GM19328 (cell line): Measurements from ENCODE around the gene SAP25.
"Not testable (repeated sequence)": the region's sequence is repeated elsewhere in the genome, so short reads cannot be mapped to it uniquely, and the experiment has no call there.

Experiments used
- ATAC-seq: cut with Tn5 transposase; IDR thresholded peaks from one replicate; pipeline ENCODE4 v1.9.1; 2021; ENCODE audit warnings: mild to moderate bottlenecking, moderate library complexity; ENCODE audit not compliant: unreplicated experiment

Gene SAP25

DNA sequence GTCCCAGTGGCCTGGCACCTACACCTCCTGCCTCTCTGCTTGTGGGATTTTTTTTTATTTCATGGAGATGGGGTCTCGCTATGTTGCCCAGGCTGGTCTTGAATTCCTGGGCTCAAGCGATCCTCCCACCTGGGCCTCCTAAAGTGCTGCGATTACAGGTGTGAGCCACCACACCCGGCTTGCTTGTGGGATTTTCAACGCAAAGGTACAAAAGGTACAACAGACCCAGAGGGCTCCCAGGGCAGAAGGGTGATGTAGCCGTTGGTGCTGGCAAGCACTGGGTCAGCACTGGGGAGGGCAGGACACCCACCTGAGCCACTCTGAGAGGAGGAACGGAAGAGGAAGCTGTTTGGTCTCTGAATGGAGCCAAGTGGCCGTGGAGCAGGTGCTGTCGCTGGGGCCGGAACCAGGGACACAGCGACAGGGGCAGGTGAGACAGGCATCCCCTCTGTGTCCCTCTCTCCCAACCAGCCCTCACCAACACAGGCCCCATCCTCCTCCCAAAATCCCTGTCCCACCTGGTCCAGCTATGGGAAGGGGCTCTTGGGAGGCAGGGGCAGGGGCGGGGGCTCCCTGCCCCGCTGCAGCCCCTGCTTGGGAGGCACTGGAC lies 2.8 kb upstream of the SAP25 start:
- no peak for ATAC-seq

DNA sequence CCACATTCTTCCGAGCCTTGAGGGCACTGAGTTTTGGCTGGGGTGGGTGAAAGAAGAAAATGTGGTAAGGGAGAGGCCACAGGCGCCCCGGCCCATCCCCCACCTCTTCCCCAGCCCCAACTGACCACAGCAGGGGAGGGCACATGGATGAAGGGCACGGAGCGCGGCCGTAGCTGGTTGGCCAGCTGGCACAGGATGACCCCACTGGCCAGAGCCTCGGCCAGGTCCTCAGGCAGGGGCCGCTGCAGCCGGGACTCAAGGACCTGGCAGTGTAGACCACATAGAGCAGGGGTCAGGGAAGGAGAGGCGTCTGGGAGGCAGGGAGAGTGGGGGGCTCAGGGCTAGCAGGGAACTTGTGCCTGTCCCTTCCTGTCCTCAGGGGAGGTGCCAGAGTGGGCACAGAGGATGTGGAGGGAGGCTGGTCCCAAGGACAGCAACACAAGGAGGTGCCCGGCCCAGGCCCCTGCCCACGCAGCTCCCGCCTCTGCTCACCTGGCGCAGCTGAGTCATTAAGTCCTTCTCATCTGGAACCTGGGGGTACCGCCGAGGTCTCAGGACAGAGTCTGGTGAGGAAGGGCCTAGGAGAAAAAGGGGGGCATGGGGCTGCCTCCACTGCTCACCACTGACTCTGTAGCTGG lies 2.2 kb upstream of the SAP25 start:
- ATAC-seq = no peak

DNA sequence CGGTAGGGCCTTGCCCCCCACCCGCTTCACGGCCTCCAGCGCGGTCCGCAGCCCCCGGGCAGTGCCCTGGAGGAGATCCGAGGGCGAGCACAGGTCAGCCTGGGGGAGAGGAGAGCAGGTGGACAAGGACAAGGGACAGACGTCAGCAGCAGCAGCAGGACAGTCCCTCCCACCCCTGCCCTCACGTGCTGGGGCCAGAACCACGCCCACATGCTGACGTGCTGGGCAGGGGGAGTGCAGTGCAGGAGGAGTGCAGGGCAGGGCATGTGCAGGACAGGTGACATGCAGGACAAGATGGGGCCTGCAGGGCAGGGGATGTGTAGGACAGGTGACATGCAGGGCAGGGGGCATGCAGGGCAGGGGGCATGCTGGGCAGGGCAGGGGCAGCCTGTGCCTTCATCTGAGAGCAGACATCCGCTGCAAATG lies 1.5 kb upstream of the SAP25 start:
- no peak for ATAC-seq

DNA sequence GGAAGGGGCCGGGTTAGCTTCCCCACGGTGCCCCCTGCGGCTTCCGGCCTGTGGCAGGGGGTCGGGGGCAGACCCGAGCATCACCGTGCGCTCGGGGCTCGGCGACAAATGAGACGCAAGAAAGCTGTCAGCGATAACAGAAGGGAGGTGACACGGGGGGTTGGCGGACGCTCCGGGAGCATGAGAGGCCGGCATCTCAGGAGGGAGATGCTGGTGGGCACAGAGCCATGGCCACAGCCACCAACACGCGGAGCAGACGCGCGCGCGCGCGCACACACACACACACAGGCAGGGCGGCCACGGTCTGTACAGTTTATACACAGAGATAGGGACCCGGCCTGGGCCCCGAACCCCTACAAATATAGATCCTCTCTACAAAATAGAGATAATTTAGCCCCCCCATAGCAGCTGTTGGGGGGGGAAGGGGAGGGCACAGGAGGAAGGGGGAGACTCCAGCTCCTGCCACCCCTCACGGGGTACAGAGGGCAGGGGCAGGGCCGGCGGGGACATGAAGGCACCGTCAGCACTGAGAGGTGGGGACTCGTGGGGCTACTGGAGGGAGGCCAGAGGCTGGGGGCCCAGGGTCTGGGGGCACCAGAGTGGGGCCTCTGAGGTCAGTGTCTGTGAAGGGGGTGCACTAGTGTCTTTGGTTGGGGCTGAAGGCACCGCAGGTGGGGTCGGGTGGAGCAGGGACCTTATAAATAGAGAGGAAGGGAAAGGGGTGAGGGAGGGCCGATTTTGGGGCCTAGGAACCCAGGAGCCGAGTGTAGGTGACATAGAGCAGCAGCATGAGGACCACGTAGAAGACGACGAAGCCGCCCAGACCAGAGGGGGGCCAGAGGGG lies 884 bp upstream of the SAP25 start:
- no peak for ATAC-seq

DNA sequence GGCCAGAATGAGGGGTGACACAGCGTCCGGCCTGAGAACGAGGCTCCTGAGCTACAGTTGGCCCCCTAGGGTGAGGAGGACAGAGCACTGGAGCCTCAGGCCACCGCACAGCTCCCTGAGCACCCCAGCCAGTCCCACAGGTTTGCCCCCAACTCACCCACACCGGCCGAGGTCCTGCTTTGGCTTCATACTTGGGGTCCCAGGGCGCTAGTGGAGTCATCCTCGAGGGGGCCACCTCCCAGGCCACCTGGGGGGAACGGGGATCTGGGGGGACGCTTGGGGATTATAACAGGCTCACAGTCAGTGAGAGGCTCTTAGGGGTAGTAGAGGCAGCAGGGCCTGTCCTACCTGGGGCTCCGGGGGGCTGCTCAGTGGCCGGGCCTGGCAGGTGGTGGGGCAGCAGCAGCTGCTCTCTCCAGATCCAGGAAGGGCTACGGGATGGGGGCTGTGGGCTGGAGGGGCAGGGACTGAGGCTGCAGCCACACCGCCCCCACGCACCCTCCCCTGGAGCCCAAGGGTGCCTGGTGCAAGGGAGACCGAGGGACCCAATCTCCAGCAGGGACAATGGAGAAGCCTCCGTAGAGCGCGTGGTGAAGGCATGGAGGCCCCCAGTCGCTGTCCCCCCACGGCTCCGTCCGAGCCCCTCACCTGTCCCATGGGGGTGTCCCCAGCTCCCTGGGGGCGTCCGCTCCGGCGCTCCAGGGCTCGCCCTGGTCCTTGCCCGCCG lies 588 bp downstream of the SAP25 start:
- ATAC-seq = no peak

DNA sequence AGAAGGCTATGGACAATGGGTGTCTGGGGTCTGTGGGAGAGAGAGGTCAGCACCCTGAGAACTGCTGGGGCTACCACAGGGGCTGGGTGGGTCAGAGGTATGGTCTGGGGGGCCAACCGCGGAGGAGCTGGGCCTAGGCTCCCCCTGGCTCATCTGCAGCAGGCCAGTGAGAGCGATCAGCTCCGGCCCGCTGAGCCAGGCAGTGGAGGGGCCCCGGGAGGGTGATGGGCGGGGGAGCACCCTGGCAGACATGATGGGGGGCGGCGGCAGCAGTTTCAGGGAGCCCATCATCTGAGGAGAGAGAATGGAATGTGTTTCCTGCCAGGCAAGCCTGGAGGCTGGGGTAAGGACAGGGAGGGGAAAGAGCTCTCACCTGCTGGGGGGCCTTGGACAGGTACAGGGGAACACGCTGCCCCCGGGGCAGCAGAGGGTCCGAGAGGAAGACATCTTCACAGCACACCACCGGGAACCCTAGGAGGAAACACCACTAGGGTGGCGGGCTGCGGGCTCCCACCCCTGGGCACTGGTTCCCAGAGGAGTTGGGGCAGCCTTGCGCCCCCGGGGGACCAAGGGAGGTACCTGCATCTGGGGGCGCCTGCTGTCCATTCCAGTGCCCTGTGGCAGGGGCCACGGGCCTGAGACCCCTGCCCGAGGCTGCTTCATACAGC lies 1.3 kb downstream of the SAP25 start:
- ATAC-seq = no peak

DNA sequence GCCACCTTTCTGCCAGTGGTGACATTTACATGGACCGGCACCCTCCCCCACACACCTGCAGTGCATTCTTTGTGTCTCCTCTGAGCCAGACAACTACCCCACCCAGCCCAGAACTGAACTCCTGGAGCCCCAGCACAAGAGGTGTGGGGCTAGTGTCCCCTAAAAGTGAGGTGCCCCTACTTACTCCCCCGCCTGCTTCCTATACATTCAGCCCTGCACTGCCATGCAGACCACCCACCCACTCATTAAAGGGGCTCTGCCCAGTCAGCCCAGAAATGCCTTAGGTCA lies 1.9 kb downstream of the SAP25 start:
- ATAC-seq = no peak

DNA sequence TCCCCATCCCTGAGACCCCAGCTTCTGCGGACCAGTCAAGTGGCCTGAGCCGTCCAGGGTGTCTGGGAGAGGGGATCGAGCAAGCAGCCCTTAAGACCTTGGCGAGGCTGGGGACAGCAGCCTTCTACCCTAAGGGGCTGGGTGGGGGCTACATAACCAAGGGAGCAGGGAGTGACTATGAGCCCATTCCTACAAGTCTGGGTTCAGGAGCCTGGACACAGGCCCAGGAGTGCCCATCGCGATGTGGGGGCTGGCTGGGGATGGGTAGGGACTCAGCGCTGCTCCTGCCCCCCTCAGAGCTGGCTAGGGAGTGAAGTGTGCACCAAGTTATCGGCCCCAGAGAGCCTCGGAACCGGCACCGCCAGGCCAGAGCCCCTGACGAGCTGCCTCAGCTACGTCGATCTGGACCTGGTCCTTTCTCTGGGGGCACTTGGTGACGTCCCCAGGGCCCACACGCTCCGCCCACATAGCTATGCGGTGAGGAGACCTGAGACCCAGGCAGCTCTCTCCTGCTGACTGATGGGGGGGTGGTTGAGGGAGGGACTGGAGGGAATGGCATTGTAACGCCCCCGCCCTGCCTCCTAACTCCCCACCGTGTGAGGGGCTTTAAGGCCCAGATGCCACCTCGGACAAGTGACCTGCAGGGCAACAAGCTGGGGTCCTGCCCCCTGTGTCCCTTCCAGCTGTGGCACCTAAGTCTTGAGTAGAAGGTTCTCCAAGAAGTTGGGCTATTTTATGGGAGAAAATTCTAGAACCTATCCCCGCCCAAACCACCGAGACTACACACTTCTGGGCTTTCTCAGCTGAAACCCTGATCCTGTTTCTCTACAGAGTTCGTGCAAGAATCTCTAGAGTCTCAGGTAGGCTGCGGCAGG lies 2.5 kb downstream of the SAP25 start:
- no peak for ATAC-seq

DNA sequence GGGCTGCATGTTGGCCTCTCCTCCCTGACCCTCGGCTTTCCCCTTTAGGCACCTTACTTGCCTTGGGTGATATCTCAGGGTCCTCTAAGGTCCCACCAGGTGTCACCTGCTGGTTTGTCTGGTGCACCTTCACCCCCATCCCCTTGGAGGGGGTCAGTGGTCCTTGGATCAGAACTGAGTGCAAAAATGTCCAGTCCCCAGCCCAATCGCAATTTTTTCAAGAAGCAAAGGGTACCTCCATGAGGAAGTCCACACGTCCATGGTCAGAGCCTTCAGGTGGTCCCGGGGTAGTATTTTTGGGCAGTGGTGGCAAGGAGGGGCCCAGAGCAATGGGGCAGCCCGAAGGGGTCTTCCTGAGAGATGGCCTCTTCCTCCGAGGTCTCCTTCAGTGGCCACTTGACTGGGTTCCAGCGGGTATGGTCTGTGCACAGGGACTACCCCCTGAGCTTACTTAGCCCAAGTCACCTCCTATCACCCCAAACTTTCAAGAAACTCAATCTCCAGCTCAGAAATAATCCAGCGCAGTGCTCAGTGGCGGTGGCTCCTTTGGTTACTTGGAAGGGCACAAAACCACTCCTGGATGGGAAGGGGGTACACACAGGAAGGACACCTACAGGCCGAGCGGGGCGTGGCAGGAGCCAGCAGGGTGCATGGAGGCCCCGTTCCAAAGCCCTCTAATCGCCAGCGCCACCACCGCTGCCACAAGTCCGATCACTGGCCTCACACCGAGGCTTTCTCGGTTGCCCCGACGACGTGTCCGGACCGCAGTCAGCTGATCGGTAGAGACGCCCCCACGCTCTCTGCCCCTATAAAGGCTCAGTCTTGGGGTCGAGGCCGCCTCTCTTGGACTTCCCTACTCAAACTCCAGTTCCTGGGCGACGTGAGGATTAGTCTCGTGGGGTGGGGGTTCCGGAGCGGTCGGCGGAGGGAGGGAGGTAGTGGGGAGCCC lies 4.5 kb downstream of the SAP25 start:
- ATAC-seq = no peak

DNA sequence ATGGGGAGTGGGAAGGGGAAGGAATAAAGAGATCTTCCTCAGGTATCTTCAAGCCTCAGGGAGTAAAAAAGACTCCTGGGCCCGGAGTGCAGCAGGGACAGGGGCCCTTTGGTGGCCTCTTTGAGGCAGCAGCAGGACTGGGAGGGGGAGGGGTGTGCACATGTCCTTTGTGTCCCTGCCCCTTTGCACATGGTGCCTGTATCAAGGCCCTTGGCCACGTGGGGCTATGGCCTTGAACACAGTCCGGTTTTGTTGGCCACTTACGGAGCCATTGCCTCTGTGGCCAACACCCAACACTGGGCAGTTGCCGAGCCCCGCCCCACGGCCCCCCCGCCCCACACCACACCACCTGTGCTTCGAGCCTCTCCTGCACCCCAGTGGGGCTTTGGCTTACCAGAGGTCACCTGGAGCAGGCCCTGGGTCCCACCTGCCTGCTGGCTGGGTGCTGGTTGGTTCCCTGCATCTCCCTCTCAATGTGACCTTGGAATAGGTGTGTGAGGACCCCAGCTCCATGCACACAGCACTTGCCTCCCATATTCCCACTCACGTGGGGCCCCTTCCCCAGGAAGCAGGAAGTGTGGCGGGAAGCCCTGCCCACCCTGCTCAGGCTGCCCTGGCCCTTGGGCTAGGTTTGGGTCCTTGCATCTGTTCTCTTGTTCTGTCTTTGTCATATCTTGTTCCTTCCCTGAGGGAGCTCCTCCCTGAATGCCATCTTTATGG lies 5.4 kb downstream of the SAP25 start:
- ATAC-seq = no peak

DNA sequence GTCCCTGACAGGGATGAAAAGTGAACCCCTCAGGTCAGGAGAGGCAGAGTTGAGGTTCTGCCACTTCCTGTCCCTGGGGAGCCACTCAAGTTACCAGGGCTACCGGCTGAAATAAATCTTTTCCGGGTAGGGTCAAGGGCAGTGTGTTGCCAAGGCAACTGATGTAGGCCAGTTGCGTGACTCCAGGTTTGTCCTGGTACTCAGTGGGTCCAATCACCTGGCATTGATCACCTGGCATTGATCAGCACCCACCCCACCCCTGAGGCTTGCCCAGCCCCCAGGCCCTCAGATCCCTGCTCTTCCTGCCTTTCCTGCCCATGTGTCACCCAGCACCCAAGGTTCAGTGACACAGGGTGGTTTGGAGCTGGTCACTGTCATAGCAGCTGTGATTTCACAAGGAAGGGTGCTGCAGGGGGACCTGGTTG lies 5.9 kb downstream of the SAP25 start:
- ATAC-seq = no peak

DNA sequence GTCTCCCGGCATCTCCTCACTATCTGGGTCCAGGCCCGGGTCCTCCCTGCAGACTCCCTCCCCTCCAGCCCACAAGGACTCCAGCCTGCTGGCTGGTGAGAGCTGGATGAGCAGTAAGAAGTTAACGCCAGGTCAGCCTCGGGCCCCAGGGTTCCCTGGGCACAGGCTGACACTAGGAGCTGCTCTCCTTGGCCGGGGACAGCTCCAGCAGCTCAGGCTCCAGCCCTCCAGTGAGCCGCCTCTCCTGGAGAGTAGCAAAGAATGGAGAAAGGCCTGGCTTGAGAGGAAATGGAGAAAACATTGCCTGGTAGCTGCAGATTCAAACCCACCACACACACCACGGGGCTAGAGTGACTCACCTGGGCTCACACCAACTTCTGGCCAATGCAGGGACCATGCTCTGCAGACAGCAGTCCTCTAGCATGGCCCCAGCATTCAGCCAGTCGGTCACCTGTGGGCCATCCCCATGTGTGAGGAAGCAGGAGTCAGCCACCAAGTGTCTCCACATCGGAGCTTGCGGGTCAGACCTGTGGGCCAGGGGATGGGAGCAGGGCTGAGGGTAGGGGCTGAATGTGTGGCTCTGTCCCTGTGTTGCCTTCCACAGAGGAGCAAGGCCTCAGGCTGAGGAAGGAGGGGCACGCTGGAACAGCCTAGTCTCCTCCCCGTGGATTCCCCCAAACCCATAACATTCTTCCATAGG lies 6.5 kb downstream of the SAP25 start:
- ATAC-seq = no peak

DNA sequence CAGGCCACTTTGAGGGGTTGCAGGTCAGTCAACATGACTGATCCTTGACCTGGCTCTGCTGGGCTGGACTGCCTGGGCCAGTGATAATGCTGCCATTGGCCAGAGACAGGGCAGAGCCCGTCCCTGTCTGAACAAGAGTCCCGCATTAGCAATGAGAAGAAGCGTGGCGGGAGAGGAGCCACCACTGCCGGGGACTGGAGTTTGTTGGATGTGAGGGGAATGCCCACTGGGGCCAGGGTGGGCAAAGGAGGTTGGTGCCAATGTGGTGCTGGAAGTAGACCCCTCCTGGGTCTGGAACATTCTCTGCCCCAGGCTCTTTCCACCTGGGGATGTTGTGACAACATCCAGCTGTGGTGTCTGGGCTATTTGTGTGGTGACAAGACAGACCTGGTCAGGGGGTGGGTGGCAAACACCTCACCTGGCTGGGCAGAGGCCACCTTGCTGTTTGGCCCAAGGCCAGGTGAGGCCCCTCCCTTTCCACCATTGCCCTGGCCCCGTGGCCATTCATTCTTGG lies 7.6 kb downstream of the SAP25 start:
- ATAC-seq = no peak

DNA sequence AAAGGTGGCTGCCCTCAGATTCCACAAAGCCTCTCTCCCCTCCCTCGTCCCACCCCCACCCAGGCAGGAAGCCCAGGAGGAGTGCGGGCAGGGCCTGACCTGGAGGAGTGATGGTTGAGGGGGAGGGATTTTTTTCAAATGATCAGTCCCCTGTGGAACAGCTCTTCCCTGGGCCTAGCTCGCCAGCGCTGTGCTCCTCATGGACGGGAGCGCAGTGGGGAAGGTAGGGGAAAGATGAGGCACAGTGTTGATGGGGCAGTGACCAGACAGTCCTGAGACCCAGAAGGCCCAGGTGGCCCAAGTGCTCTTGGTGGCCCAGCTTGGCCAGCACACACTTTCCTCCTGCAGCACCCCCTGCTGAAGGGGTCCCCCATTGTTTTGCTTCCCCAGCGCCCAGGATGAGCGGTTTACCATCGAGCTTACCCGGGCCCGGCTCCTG lies 8.5 kb downstream of the SAP25 start:
- ATAC-seq = no peak

DNA sequence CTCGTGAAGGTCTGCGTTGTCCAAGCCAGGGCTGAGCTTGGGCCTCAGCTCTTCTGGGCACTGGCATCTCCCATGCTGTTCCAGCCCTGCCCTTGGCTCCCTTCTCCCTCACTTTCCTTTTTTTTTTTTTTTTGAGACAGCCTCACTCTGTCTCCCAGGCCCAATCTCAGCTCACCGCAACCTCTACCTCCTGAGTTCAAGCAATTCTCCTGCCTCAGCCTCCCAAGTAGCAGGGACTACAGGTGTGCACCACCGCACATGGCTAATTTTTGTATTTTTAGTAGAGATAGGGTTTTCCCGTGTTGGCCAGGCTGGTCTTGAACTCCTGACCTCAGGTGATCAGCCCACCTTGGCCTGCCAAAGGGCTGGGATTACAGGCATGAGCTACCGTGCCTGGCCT lies 9.3 kb downstream of the SAP25 start:
- not testable (repeated sequence) for ATAC-seq

DNA sequence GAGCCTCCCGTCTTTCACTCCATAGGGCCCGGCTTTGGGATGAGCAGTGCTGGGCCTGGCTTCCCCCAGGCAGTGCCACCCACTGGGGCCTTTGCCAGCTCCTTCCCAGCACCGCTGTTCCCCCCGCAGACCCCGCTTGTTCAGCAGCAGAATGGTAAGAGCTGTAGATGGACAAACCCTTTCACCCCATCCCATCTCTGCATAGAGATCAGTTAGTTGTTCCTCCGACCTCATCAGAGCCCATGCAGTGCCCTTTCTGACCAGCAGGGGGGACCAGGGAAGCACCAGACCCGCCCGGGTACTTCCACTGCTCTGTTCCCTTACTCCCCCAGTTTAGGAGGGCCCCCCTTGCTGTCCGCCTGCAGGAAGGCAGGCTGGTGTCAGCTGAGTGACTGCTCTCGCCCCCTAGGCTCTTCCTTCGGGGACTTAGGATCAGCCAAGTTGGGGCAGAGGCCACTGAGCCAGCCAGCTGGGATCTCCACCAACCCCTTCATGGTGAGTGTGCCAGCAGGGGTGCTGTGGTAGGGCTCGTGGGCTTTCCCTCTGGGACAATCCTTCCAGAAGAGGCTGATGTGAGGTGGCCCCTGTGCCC lies 9.8 kb downstream of the SAP25 start:
- ATAC-seq = no peak

DNA sequence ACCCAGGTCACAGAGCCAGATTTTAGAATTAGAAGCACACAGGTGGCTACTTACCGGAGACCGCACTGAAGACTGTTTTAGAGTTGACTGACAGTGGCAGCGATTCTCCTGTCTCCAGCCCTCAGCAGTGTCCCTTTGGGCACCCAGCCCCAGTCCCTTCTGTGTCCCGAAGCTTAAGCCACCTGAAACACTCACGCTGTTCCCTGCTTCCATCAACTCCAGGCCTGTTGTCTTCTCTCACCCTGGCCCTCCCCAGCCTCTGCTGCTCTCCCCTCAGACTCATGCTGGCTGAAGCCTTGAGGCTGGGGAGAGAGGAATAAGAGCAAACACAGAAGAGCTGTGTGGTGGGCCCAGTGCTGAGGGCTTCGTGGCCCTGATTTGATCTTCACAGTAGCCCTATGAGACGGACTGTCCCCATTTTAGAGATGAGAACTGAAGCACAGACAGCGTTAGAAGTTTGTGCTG lies 10.6 kb downstream of the SAP25 start:
- ATAC-seq = no peak
